EH (cell line): ENCODE data around the gene IRF1.
A peak's percentile ranks its signal among the peaks of the same experiment; 100 is the strongest.
"Not testable (repeated sequence)": the region's sequence is repeated elsewhere in the genome, so short reads cannot be mapped to it uniquely, and the experiment has no call there.

Experiments used
- DNase-seq: peaks from one replicate; pipeline ENCODE4 v3.0.0-alpha.2; 2015; ENCODE audit warnings: low read depth

Gene IRF1

GRCh38 chr5:132438267-132438645 is 52.3 kb downstream of the IRF1 start:
- not testable (repeated sequence) for DNase-seq

GRCh38 chr5:132437604-132438266 is 52.8 kb downstream of the IRF1 start:
- peak; percentile 99 for DNase-seq

- no peak for DNase-seq
Measured at GRCh38 chr5:132436936-132437335, 53.6 kb downstream of the IRF1 start.

GRCh38 chr5:132435886-132436285 is 54.7 kb downstream of the IRF1 start:
- DNase-seq = no peak

- no peak for DNase-seq
Measured at GRCh38 chr5:132435447-132435846, 55.1 kb downstream of the IRF1 start.

GRCh38 chr5:132434416-132435286 is 55.9 kb downstream of the IRF1 start:
- DNase-seq = peak; percentile 49

GRCh38 chr5:132433141-132433540 is 57.4 kb downstream of the IRF1 start:
- DNase-seq = no peak

- DNase-seq = no peak
Measured at GRCh38 chr5:132431632-132432031, 58.9 kb downstream of the IRF1 start.
